Uterus (tissue), 4 donors: ENCODE measurements around the gene MEGF8. TPM values are rescaled to one million over a fixed set of nuclear protein-coding genes. Genes with fewer than 3 reads are reported as not detected.
A peak's percentile ranks its signal among the peaks of the same experiment; 100 is the strongest.

Source experiments
- DNase-seq, 2 donors: peaks; one replicate each; pipeline ENCODE4 v3.0.0-alpha.2; 2019 to 2020
- H3K27ac ChIP-seq, 2 donors: fragments of 200-600 bp; sonication (generic); 1 replicate in 1 of 2; 2 replicates in 1 of 2; pipeline ENCODE4 v1.5.1; 2016 to 2018
- H3K27me3 ChIP-seq, 2 donors: fragments of 200-600 bp; sonication (generic); one replicate each; pipeline ENCODE4 v1.5.1; 2018 to 2019; ENCODE audit warnings: control low read depth in 1 of 2
- H3K36me3 ChIP-seq, 2 donors: fragments of 200-600 bp; sonication (generic); one replicate each; pipeline ENCODE4 v1.5.1; 2019; ENCODE audit warnings: control low read depth in 1 of 2
- H3K4me1 ChIP-seq, 2 donors: fragments of 200-600 bp; sonication (generic); one replicate each; pipeline ENCODE4 v1.5.1; 2018 to 2019; ENCODE audit warnings: control low read depth in 1 of 2
- H3K4me3 ChIP-seq, 2 donors: fragments of 200-600 bp; sonication (generic); 1 replicate in 1 of 2; 2 replicates in 1 of 2; pipeline ENCODE4 v1.5.1; 2018 to 2019; ENCODE audit warnings: mild to moderate bottlenecking in 1 of 2
- H3K9me3 ChIP-seq, 2 donors: fragments of 200-600 bp; sonication (generic); one replicate each; pipeline ENCODE4 v1.5.1; 2019; ENCODE audit warnings: control low read depth in 1 of 2
- CTCF ChIP-seq, 4 experiments: fragments of 200-600 bp in 2 of 4; fragments of 450-650 bp in 2 of 4; sonication (generic) in 2 of 4; IDR thresholded peaks; one replicate each; pipeline ENCODE4 v1.5.1; 2016 to 2019; ENCODE audit warnings: antibody characterized with exemption in 4 of 4, mild to moderate bottlenecking in 2 of 4, moderate library complexity in 1 of 4
- POLR2A ChIP-seq, 2 donors: fragments of 450-650 bp; IDR thresholded peaks; one replicate each; pipeline ENCODE4 v1.6.1; 2016; ENCODE audit warnings: antibody characterized with exemption in 2 of 2, mild to moderate bottlenecking in 1 of 2, moderate library complexity in 1 of 2
- intact Hi-C: fragments of 100-400 bp; cut with DNase I; formaldehyde crosslinking; loops from one replicate; pipeline ENCODE4 v1.15.1; 2023; ENCODE audit warnings: low total_unique reads
- total RNA-seq, 4 donors: library from RNA; depleted of rRNA in 3 of 4; stranded (reverse); fragments of >200 nt in 3 of 4; gene quantifications; one replicate each; pipeline versions ENCODE4 v1.1.0 to v1.2.4, GENCODE V29; 2014 to 2023
- donor health status: DM: yes; HTN: yes; CAD: no.

The MEGF8 gene
- total RNA-seq, 4 donors from 2014 or later = 3.6 to 30.0 (median 19.1) TPM

GRCh38 chr19:42292963-42293362 is 32.5 kb upstream of the MEGF8 start:
- no peaks in the 10 kb centered on the region for H3K9me3 ChIP-seq
- H3K27me3 ChIP-seq = no peaks in the 10 kb centered on the region
- TF ChIP-seq POLR2A (IDR thresholded peaks at IDR 0.05) (no peak), CTCF (IDR thresholded peaks at IDR 0.05) (no peak)
- no peaks in the 10 kb centered on the region for H3K36me3 ChIP-seq
- H3K27ac ChIP-seq = peak overlapping the region in 1 of 2 donors; percentile 39
- H3K4me1 ChIP-seq = no peaks in the 10 kb centered on the region
- DNase-seq = no peak
- intact Hi-C loops = loop anchor here (5.0 kb wide), 1 partner anchor 46 kb away; no protein-coding TSS in a partner anchor
- no peak overlapping the region for H3K4me3 ChIP-seq

GRCh38 chr19:42293540-42293939 is 31.9 kb upstream of the MEGF8 start:
- Histone ChIP-seq H3K27me3 (no peaks in the 10 kb centered on the region), H3K27ac (peak overlapping the region in 1 of 2 donors; percentile 39), H3K9me3 (no peaks in the 10 kb centered on the region), H3K4me1 (no peaks in the 10 kb centered on the region), H3K36me3 (no peaks in the 10 kb centered on the region), H3K4me3 (no peak overlapping the region)
- DNase-seq = no peak
- intact Hi-C loops = loop anchor here (5.0 kb wide), 1 partner anchor 46 kb away; no protein-coding TSS in a partner anchor
- TF ChIP-seq CTCF (IDR thresholded peaks at IDR 0.05) (peak in 1 of 4 experiments; percentile 25), POLR2A (IDR thresholded peaks at IDR 0.05) (no peak)

GRCh38 chr19:42293948-42294347 is 31.5 kb upstream of the MEGF8 start:
- Histone ChIP-seq H3K9me3 (no peaks in the 10 kb centered on the region), H3K36me3 (no peaks in the 10 kb centered on the region), H3K27me3 (no peaks in the 10 kb centered on the region), H3K4me1 (no peaks in the 10 kb centered on the region), H3K27ac (no peak overlapping the region), H3K4me3 (no peak overlapping the region)
- DNase-seq = no peak
- no peak for TF ChIP-seq POLR2A (IDR thresholded peaks at IDR 0.05)
- intact Hi-C loops = loop anchor here (5.0 kb wide), 1 partner anchor 47 kb away; no protein-coding TSS in a partner anchor

GRCh38 chr19:42294471-42295137 is 30.8 kb upstream of the MEGF8 start:
- no peak for TF ChIP-seq POLR2A (IDR thresholded peaks at IDR 0.05)
- TF ChIP-seq CTCF (IDR thresholded peaks at IDR 0.05) = no peak
- Histone ChIP-seq H3K4me3 (no peak overlapping the region), H3K36me3 (no peaks in the 10 kb centered on the region)

GRCh38 chr19:42295342-42295741 is 30.1 kb upstream of the MEGF8 start:
- no peak for TF ChIP-seq CTCF (IDR thresholded peaks at IDR 0.05)
- TF ChIP-seq POLR2A (IDR thresholded peaks at IDR 0.05) = no peak
- Histone ChIP-seq H3K4me1 (no peaks in the 10 kb centered on the region), H3K27ac (no peak overlapping the region), H3K27me3 (no peaks in the 10 kb centered on the region), H3K4me3 (no peak overlapping the region), H3K36me3 (no peaks in the 10 kb centered on the region), H3K9me3 (no peaks in the 10 kb centered on the region)
- intact Hi-C loops = no loop called here
- DNase-seq = no peak

More at GRCh38 chr19:42294471-42295137, 30.8 kb upstream of the MEGF8 start:
- Histone ChIP-seq H3K9me3 (no peaks in the 10 kb centered on the region), H3K27me3 (no peaks in the 10 kb centered on the region), H3K27ac (no peak overlapping the region), H3K4me1 (no peaks in the 10 kb centered on the region)
- DNase-seq = no peak
- intact Hi-C loops = loop anchor here (5.0 kb wide), 1 partner anchor 47 kb away; no protein-coding TSS in a partner anchor
